H7 (cell line): ENCODE data around the gene APBB1IP. TPM values are rescaled to one million over a fixed set of nuclear protein-coding genes. Genes with fewer than 3 reads are reported as not detected.
"Not testable (repeated sequence)": the region's sequence is repeated elsewhere in the genome, so short reads cannot be mapped to it uniquely, and the experiment has no call there.

Source experiments
- DNase-seq: peaks from one replicate; pipeline ENCODE4 v3.0.0; 2012
- H3K27me3 ChIP-seq: 2 replicates; pipeline ENCODE4 v1.6.0; 2011; ENCODE audit warnings: mild to moderate bottlenecking, low read length; ENCODE audit not compliant: control insufficient read depth, insufficient read depth
- H3K36me3 ChIP-seq: replicated peaks from 2 replicates; pipeline ENCODE4 v1.5.1; 2011; ENCODE audit warnings: low read length; ENCODE audit not compliant: control insufficient read depth, insufficient read depth
- H3K4me3 ChIP-seq: 2 replicates; pipeline ENCODE4 v1.5.1; 2011; ENCODE audit warnings: low read depth, mild to moderate bottlenecking, control low read depth, low read length, moderate library complexity; ENCODE audit not compliant: insufficient read depth
- total RNA-seq: library from RNA; depleted of rRNA; stranded (reverse); fragments of >200 nt; shearing (Covaris generic); gene quantifications from 2 replicates; pipeline ENCODE4 v1.2.3, GENCODE V29; 2014

The APBB1IP gene
- total RNA-seq, 1 experiment from 2014 or later, result not detected

DNA sequence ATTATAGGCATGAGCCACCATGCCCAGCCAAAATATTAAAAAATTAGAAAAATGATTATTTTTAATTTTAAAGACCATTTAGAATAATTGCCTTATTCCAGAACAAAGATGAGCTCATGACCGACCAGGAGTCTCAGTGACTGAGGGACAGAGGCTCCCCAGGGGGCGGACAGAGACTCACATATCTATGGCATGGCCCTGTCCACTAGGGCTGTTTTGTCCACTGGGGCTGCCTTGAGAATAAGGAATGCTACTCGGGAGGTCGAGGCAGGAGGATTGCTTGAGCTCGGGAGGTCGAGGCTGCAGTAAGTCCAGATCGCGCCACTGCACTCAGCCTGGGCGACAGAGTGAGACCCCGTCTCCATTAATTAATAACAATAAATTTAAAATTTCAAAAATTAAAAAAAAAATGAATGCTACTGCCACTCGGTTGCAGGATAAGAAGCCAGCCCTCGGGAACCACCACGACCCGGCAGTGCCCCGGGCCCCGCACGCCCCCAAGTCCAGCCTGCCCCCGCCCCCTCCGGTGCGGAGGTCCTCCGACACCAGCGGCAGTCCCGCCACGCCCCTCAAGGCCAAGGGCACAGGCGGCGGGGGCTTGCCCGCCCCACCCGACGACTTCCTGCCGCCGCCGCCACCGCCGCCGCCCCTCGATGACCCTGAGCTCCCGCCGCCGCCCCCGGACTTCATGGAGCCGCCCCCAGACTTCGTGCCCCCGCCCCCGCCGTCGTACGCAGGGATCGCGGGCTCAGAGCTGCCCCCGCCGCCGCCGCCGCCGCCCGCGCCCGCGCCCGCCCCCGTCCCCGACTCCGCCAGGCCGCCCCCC is 128.6 kb downstream of the APBB1IP start:
- Histone ChIP-seq H3K4me3 (peak overlapping the region; percentile 46), H3K36me3 (no peaks in the 10 kb centered on the region), H3K27me3 (no peaks in the 10 kb centered on the region; the same call in 1 of the 2 replicates)
- peak; percentile 88 for DNase-seq

DNA sequence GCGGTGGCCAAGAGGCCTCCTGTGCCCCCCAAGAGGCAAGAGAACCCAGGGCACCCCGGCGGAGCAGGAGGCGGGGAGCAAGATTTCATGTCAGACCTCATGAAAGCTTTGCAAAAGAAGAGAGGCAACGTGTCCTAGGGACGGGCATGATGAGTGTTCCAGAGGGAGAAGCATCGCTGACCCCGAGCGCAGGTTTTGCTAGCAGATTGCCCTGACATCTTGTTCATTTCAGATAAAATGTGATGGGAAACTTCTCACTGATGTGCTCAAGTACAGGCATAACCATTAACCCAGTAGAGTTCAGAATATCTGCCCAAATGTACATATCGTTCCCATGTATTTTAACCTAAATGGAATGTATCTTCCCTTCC is 129.2 kb downstream of the APBB1IP start:
- H3K36me3 ChIP-seq, result no peaks in the 10 kb centered on the region
- H3K27me3 ChIP-seq, result no peaks in the 10 kb centered on the region; the same call in 1 of the 2 replicates
- peak overlapping the region; percentile 46 for H3K4me3 ChIP-seq
- DNase-seq, result no peak

DNA sequence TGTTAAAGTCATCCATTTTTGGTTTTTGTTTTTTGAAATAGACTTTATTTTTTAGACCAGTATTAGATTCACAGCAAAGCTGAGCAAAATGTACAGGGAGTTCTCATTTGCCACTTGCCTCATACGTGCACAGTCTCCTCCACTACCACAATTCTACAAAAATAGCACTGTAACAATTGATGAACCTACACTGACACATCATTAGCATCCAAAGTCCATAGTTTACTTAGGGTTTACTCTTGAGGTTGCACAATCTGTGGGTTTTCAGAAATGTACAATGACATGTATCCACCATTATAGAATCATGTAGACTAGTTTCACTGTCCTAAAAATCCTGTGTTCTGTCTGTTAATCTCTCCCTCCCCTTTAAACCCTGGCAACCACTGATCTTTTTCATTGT is 133.5 kb downstream of the APBB1IP start:
- Histone ChIP-seq H3K36me3 (no peaks in the 10 kb centered on the region), H3K4me3 (no peak overlapping the region), H3K27me3 (no peaks in the 10 kb centered on the region; the same call in 1 of the 2 replicates)
- no peak for DNase-seq

DNA sequence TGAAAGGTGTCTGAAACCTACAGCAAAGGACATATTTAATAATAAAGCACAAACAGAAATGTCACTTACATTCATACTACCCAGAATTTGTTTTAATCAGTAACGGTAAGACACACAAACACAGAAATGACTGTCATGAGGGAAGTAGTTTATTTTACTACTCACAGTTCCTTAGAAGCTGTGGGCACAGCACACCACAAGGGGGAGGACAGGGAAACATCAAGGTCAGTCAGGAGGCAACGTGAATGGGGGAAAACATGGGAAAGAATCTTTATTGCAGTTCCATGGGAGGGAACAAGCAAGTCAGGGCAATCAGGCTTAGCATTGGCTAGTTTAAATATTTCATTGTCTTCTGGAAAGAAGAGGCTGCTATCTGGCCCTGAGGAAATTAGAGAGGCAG is 135.5 kb downstream of the APBB1IP start:
- no peak overlapping the region for H3K4me3 ChIP-seq
- DNase-seq, result peak; percentile 51
- H3K36me3 ChIP-seq, result no peaks in the 10 kb centered on the region
- no peaks in the 10 kb centered on the region for H3K27me3 ChIP-seq

DNA sequence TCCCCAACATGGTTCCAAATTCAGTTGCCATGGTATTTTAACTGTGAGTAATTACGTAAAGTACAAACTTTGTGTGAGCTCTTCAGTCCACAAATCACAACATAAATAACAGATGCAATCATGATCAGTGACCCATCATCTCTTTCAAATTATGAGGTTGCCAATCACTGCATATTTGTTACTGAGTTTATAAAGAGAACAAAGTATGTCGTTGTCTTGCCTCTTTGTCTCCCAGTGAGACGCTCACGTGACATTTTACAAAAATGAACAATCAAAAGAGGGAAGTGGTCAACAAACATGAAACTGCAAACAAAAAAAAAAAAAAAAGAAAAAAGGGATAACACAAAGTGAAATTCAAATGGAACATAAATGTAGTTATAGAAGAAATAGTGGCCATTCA is 136.6 kb downstream of the APBB1IP start:
- H3K36me3 ChIP-seq, result no peaks in the 10 kb centered on the region
- no peak for DNase-seq
- no peak overlapping the region for H3K4me3 ChIP-seq
- no peaks in the 10 kb centered on the region for H3K27me3 ChIP-seq

DNA sequence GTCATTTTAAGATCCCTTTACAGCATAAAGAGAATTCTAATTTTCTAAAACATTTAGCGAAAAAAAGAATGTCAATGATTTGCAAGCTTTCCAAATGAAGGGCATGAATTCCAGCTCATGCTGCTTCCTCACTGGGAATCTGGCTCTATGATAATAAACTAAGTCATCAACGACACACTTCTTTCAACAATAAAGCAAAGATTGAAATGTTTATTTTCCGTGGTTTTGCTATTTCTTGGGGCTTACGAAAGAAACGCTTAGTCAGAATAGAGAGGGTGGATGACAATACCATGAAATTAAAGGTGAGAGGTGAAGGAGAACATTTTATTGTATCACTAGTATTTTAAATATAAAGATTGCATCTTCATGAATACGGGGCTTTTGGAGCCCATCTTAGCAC is 140.2 kb downstream of the APBB1IP start:
- not testable (repeated sequence) for H3K4me3 ChIP-seq, H3K36me3 ChIP-seq

DNA sequence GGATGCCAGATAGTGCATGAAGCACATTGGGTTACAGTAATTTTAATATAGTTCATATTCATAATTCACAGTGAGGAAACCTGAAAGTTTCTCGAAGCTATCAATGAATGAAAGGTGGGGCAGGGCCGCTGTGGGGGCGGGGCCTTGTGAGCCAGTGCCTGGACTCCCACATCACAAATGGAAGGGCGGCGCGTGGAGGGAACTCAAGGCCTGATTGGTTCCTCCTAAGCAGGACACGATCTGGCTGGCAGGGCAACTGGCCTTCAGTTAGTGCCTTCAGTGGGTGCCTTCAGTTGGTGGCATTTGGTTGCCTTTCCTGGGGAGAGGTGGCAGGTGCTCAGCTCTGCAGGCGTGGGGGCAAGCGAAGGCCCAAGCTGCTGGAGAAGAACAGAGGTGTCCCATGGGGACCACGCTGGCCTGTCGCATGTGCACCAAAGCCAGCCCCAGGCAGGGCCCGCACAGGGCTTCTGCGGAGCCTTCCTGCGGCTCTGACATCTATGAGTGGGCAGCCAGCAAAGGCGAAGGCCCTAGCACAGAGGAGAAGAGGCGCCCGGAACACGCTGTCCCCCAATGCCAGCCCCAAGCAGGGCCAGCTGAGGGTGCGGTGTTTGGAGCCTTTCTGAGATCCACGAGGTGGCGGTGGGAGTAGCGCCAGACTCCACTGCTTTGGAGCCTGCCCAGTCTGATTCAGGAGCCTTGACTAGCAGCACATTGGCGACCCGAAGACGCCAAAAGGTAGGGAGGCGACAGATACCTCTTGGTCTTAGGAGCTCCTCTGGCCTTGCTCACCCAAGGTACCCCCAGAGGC is 141.3 kb downstream of the APBB1IP start:
- no peak for DNase-seq
- Histone ChIP-seq H3K36me3 (no peaks in the 10 kb centered on the region), H3K4me3 (no peak overlapping the region)

More for the DNA sequence above, 140.2 kb downstream of the APBB1IP start:
- H3K27me3 ChIP-seq, DNase-seq: not testable (repeated sequence)

DNA sequence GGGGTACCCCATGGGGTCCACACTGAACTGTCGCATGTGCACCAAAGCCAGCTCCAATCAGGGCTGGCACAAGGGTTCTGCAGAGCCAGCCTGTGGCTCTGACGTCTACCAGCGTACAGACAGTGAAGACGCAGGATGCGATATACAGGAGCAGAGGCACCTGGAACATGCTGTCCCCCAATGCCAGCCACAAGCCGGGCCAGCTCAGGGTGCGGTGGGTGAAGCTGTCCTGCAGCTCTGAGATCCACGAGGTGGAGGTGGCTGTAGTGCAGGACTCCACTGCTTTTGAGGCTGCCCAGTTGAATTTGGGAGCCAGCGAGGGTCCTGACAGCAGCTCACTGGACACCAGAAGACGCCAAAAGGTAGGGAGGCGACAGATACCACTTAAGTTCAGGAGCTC is 148.1 kb downstream of the APBB1IP start:
- Histone ChIP-seq H3K36me3 (no peaks in the 10 kb centered on the region), H3K27me3 (no peaks in the 10 kb centered on the region), H3K4me3 (no peak overlapping the region)
- no peak for DNase-seq

More for the DNA sequence above, 141.3 kb downstream of the APBB1IP start:
- no peaks in the 10 kb centered on the region for H3K27me3 ChIP-seq

DNA sequence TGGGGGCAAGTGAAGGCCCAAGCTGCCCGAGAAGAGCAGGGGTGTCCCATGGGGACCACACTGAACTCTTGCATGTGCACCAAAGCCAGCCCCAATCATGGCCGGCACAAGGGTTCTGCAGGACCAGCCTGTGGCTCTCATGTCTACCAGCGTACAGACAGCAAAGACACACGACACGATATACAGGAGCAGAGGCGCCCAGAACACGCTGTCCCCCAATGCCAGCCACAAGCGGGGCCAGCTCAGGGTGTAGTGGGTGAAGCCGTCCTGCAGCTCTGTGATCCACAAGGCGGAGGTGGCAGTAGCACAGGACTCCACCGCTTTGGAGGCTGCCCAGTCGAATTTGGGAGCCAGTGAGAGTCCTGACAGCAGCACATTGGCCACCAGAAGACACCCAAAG is 150.5 kb downstream of the APBB1IP start:
- Histone ChIP-seq H3K4me3 (no peak overlapping the region), H3K27me3 (no peaks in the 10 kb centered on the region), H3K36me3 (no peaks in the 10 kb centered on the region)
- no peak for DNase-seq

DNA sequence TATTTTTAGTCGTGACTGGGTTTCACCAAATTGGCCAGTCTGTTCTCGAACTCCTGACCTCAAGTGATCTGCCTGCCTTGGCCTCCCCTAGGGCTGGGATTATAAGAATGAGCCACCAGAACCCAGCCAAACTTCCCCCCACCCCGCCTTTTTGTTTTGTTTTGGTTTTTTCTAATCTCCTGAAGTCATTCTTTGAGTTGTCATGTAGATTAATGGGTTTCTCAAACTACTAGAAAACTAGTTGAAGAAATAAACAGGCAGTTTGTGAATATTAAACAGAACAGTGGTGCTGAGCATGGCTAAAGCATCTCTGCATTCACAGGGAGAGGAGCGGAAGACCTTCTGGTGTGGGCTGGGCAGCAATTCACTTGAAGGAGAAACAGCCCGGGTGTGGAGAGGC is 151.7 kb downstream of the APBB1IP start:
- not testable (repeated sequence) for H3K27me3 ChIP-seq, H3K36me3 ChIP-seq, H3K4me3 ChIP-seq, DNase-seq

DNA sequence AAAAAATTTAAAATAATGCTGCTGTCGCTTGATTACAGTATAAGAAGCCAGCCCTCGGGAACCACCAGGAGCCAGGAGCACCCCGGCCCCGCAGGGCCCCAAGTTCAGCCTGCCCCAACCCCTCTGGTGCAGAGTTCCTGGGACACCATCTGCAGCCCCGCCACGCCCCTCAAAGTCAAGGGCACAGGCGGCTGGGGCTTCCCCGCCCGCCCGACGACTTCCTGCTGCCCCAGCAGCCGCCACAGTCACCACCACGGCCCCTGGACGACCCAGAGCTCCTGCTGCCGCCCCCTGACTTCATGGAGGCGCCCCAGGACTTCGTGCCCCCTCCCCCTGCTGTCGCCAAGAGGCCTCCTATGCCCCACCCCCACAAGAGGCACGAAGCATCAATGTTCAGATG is 155.8 kb downstream of the APBB1IP start:
- H3K4me3 ChIP-seq, result no peak overlapping the region
- H3K27me3 ChIP-seq, result no peaks in the 10 kb centered on the region
- peak; percentile 73 for DNase-seq
- no peaks in the 10 kb centered on the region for H3K36me3 ChIP-seq

DNA sequence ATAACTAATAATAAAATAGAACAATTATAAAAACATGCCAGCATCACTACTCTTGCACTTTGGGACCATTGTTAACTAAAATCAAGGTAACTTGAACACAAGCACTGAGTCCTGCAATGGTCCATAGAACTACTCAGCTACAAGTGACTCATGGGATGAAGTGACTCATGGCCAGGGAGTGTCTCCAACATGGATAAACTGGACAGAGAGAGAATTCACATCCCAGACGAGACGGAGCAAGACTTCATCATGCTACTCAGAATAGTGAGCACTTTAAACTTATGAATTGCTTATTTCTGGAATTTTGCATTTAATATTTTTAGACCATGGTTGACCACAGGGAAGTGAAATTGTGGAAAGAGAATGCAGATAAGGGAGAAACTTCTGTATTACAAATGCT is 165.1 kb downstream of the APBB1IP start:
- H3K27me3 ChIP-seq, H3K4me3 ChIP-seq, H3K36me3 ChIP-seq, DNase-seq: not testable (repeated sequence)

DNA sequence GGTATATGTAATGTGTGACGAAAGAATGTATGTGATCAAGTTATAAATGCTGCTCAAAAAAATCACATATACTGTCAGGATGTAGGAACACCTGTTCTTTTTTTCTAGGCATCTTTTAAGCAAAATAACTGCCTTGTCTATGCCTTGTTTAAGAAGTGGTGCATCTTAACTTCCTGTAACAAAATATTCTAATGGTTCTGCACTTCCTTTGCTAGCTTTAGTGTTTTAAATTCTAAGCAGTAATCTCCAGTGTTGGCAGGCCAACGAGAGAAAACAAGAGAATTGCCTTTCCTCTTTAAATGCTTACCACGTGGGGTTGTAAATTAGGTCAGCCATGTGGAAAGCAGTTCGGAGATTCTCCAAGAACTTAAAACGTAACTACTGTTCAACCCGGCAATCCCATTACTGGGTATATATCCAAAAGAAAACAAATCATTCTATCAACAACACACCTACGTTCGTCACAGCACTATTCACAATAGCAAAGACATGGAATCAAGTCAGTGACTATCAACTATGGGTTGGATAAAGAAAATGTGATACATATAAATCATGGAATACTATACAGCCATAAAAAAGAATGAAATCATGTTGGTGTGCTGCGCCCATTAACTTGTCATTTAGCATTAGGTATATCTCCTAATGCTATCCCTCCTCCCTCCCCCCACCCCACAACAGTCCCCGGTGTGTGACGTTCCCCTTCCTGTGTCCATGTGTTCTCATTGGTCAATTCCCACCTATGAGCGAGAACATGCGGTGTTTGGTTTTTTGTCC is 166.4 kb downstream of the APBB1IP start:
- not testable (repeated sequence) for DNase-seq, H3K27me3 ChIP-seq, H3K4me3 ChIP-seq, H3K36me3 ChIP-seq

DNA sequence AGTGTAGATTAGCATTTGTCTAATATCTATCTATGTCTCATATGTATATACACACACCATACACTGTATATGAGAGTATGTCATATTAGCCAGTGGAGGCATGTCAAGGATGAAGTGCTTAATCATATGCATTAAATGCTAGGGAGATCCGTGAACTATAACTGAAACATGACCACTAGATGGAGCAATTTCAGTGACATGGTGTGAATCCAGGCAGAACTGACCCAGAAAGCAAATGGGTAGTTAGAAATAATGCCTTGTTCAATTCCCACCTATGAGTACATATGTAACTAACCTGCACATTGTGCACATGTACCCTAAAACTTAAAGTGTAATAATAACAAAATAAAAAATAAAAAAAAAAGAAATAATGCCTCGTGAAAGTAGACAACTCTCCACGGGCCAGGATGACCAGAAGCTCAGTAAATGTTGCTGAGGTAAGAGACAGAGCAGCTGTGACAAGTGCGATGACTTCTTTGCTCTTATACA is 168.3 kb downstream of the APBB1IP start:
- H3K36me3 ChIP-seq, H3K4me3 ChIP-seq, H3K27me3 ChIP-seq, DNase-seq: not testable (repeated sequence)
